ENCODE results near the gene BNC2.

Gene BNC2

DNA sequence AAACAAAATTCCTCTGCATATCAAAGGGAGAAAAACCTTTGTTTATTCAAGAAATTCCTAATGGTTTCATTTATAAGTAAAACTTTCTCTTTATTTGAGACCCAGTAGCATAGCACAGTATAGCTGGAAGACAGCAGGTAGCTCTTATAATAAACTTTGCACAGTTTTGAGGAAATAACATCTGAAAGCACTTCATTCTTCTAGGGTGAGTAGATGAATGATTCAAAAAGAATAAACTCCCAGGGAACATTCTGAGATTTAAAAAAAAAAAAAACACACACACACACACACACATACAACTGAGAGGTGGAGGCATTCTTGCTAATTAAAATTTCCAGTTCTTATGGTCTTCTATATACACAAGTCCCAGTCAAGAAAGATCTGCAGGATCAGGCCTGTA is 197.3 kb downstream of the BNC2 start:
- no peaks in the 10 kb centered on the region for H3F3A ChIP-seq (ENCODE audit: low read depth)
- H3K9ac ChIP-seq (ENCODE audit: low read depth, low read length, poor library complexity, severe bottlenecking), result no peak overlapping the region
- no peak for TF ChIP-seq EZH2phosphoT487 (IDR thresholded peaks at IDR 0.05; ENCODE audit: borderline replicate concordance)
- no peaks in the 10 kb centered on the region for H3K9me2 ChIP-seq (replicated peaks; ENCODE audit: low read depth, low read length)
- no peaks in the 10 kb centered on the region for H3K79me2 ChIP-seq (ENCODE audit: insufficient read depth, low read length)
- H3K36me3 ChIP-seq (ENCODE audit: insufficient read depth, low read length), result no peaks in the 10 kb centered on the region
- no peak overlapping the region for H3K4me2 ChIP-seq (ENCODE audit: low read depth, low read length, poor library complexity, severe bottlenecking)
- no peaks in the 10 kb centered on the region for H3K27me3 ChIP-seq (ENCODE audit: insufficient read depth, low read length, poor library complexity, severe bottlenecking)
- H3K4me3 ChIP-seq (ENCODE audit: low read length, poor library complexity, severe bottlenecking), result no peak overlapping the region
- H4K20me1 ChIP-seq (ENCODE audit: insufficient read depth, low read length, poor library complexity, severe bottlenecking), result no peaks in the 10 kb centered on the region
- no peaks in the 10 kb centered on the region for H3K9me3 ChIP-seq (ENCODE audit: insufficient read depth, low read depth, low read length)
- H2AFZ ChIP-seq (ENCODE audit: low read length), result no peak overlapping the region
- H3K4me1 ChIP-seq (ENCODE audit: insufficient read depth, low read length, poor library complexity, severe bottlenecking), result no peaks in the 10 kb centered on the region

DNA sequence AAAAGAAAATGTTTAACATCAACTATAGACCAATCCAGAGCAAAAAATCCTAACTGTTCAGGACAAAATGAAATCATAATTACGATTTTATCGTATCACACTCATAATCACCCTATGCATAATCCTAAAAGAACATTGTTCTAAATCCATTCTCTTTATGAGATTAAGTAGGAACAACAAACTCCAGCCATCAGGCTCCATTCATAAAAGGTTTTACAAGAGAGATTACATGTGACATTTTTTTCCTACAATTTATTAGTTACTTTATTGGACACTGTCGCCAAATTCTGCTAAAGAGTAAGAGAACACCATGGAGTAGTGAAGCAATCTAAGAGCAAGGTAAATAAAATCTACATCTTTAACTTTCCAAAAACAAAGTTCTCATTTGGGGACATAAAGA is 198.0 kb downstream of the BNC2 start:
- Histone ChIP-seq H3K4me2 (ENCODE audit: low read depth, low read length, poor library complexity, severe bottlenecking) (no peak overlapping the region), H2AFZ (ENCODE audit: low read length) (no peak overlapping the region), H3K9me2 (replicated peaks; ENCODE audit: low read depth, low read length) (no peaks in the 10 kb centered on the region)

DNA sequence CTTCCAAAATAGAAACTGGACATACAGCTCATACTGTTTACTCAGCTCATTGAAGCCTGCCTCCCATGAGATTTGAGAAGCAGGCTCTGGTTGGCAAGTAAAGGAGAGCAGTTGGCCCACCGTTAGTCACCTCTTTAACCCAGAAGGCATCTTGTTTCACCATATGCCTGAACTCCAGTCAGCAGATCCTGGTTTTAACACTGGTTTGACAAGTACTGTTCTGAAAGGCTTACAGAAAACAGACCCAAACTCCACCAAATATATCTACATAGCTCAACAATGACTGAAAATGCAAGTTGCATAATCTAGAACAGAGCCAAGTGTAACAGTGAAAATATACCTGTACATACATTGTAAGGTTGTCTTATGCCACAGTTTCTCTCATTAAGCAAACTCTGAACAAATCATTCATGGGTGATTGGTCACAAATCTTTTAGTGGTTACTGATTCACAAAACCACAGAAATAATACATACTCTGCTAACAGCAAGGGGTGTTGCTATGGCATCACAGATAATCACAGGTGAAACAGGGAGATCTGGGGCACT is 198.8 kb downstream of the BNC2 start:
- Histone ChIP-seq H3K4me1 (ENCODE audit: insufficient read depth, low read length, poor library complexity, severe bottlenecking) (no peaks in the 10 kb centered on the region), H3F3A (ENCODE audit: low read depth) (no peaks in the 10 kb centered on the region), H3K9me3 (ENCODE audit: insufficient read depth, low read depth, low read length) (no peaks in the 10 kb centered on the region), H3K79me2 (ENCODE audit: insufficient read depth, low read length) (no peaks in the 10 kb centered on the region), H3K36me3 (ENCODE audit: insufficient read depth, low read length) (no peaks in the 10 kb centered on the region), H3K4me3 (ENCODE audit: low read length, poor library complexity, severe bottlenecking) (no peak overlapping the region), H2AFZ (ENCODE audit: low read length) (no peak overlapping the region), H4K20me1 (ENCODE audit: insufficient read depth, low read length, poor library complexity, severe bottlenecking) (no peaks in the 10 kb centered on the region), H3K9ac (ENCODE audit: low read depth, low read length, poor library complexity, severe bottlenecking) (no peak overlapping the region), H3K27me3 (ENCODE audit: insufficient read depth, low read length, poor library complexity, severe bottlenecking) (no peaks in the 10 kb centered on the region), H3K4me2 (ENCODE audit: low read depth, low read length, poor library complexity, severe bottlenecking) (no peak overlapping the region), H3K9me2 (replicated peaks; ENCODE audit: low read depth, low read length) (no peaks in the 10 kb centered on the region)
- TF ChIP-seq EZH2phosphoT487 (IDR thresholded peaks at IDR 0.05; ENCODE audit: borderline replicate concordance), result no peak
- TF ChIP-seq, protein P1, sequence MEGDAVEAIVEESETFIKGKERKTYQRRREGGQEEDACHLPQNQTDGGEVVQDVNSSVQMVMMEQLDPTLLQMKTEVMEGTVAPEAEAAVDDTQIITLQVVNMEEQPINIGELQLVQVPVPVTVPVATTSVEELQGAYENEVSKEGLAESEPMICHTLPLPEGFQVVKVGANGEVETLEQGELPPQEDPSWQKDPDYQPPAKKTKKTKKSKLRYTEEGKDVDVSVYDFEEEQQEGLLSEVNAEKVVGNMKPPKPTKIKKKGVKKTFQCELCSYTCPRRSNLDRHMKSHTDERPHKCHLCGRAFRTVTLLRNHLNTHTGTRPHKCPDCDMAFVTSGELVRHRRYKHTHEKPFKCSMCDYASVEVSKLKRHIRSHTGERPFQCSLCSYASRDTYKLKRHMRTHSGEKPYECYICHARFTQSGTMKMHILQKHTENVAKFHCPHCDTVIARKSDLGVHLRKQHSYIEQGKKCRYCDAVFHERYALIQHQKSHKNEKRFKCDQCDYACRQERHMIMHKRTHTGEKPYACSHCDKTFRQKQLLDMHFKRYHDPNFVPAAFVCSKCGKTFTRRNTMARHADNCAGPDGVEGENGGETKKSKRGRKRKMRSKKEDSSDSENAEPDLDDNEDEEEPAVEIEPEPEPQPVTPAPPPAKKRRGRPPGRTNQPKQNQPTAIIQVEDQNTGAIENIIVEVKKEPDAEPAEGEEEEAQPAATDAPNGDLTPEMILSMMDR (conservative IDR thresholded peaks at IDR 0.05; ENCODE audit: low read length), result no peak

More for the DNA sequence above, 198.0 kb downstream of the BNC2 start:
- no peaks in the 10 kb centered on the region for H3F3A ChIP-seq (ENCODE audit: low read depth)
- H3K9me3 ChIP-seq (ENCODE audit: insufficient read depth, low read depth, low read length), result no peaks in the 10 kb centered on the region
- H3K4me3 ChIP-seq (ENCODE audit: low read length, poor library complexity, severe bottlenecking), result no peak overlapping the region
- H3K79me2 ChIP-seq (ENCODE audit: insufficient read depth, low read length), result no peaks in the 10 kb centered on the region
- no peak overlapping the region for H3K9ac ChIP-seq (ENCODE audit: low read depth, low read length, poor library complexity, severe bottlenecking)
- H4K20me1 ChIP-seq (ENCODE audit: insufficient read depth, low read length, poor library complexity, severe bottlenecking), result no peaks in the 10 kb centered on the region
- no peaks in the 10 kb centered on the region for H3K27me3 ChIP-seq (ENCODE audit: insufficient read depth, low read length, poor library complexity, severe bottlenecking)
- TF ChIP-seq, protein P1 (conservative IDR thresholded peaks at IDR 0.05; ENCODE audit: low read length), result no peak
- TF ChIP-seq EZH2phosphoT487 (IDR thresholded peaks at IDR 0.05; ENCODE audit: borderline replicate concordance), result no peak
- H3K4me1 ChIP-seq (ENCODE audit: insufficient read depth, low read length, poor library complexity, severe bottlenecking), result no peaks in the 10 kb centered on the region
- H3K36me3 ChIP-seq (ENCODE audit: insufficient read depth, low read length), result no peaks in the 10 kb centered on the region

DNA sequence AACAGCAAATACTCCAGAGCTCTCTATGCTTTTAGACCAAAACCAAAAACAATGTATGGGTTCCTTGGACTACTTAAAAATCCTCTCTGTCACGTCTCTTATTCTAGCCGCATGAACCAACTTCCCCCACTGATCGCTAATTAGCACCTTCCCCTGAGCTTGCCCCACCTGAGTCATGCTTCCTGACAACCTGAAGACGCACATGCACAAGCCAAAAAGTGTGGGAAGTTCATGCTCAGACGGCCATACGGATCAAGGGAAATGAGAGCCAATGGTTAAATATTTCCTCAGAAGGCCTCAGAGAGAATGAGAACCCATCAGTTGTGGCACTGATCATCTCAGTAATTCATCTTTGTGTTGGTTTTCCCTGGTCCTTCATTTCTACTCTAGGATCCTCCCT is 199.7 kb downstream of the BNC2 start:
- H4K20me1 ChIP-seq (ENCODE audit: insufficient read depth, low read length, poor library complexity, severe bottlenecking), result no peaks in the 10 kb centered on the region
- no peak for TF ChIP-seq EZH2phosphoT487 (IDR thresholded peaks at IDR 0.05; ENCODE audit: borderline replicate concordance)
- TF ChIP-seq, protein P1 (conservative IDR thresholded peaks at IDR 0.05; ENCODE audit: low read length), result no peak
- no peaks in the 10 kb centered on the region for H3K79me2 ChIP-seq (ENCODE audit: insufficient read depth, low read length)
- H3K9ac ChIP-seq (ENCODE audit: low read depth, low read length, poor library complexity, severe bottlenecking), result no peak overlapping the region
- no peaks in the 10 kb centered on the region for H3F3A ChIP-seq (ENCODE audit: low read depth)
- no peaks in the 10 kb centered on the region for H3K27me3 ChIP-seq (ENCODE audit: insufficient read depth, low read length, poor library complexity, severe bottlenecking)
- no peak overlapping the region for H3K4me2 ChIP-seq (ENCODE audit: low read depth, low read length, poor library complexity, severe bottlenecking)
- H3K4me1 ChIP-seq (ENCODE audit: insufficient read depth, low read length, poor library complexity, severe bottlenecking), result no peaks in the 10 kb centered on the region
- H3K9me2 ChIP-seq (replicated peaks; ENCODE audit: low read depth, low read length), result no peaks in the 10 kb centered on the region
- no peaks in the 10 kb centered on the region for H3K36me3 ChIP-seq (ENCODE audit: insufficient read depth, low read length)
- H3K4me3 ChIP-seq (ENCODE audit: low read length, poor library complexity, severe bottlenecking), result no peak overlapping the region
- H3K9me3 ChIP-seq (ENCODE audit: insufficient read depth, low read depth, low read length), result no peaks in the 10 kb centered on the region
- H2AFZ ChIP-seq (ENCODE audit: low read length), result no peak overlapping the region

Measured in Loucy (cell line).